B cell (primary cell): Measurements from ENCODE around the gene NOS1AP. TPM values are rescaled to one million over a fixed set of nuclear protein-coding genes. Genes with fewer than 3 reads are reported as not detected.

Experiments
- ATAC-seq: fragments of 200-7000 bp; cut with Tn5 transposase; one replicate; pipeline ENCODE4 v1.10.0; 2021; ENCODE audit warnings: low read depth, mild to moderate bottlenecking, moderate number of reproducible peaks, moderate library complexity
- CTCF ChIA-PET: fragments of 350-600 bp; sonication (Branson Sonifier 250); formaldehyde crosslinking; loops from one replicate; lab custom pipeline; 2021; ENCODE audit warnings: antibody characterized with exemption, inconsistent platforms; lab: Charles Lee
- POLR2A ChIA-PET: fragments of 350-600 bp; sonication (Branson Sonifier 250); formaldehyde crosslinking; loops from one replicate; lab custom pipeline; 2021; ENCODE audit warnings: antibody characterized with exemption; lab: Charles Lee
- DNase-seq: peaks from one replicate; pipeline ENCODE4 v3.0.0; 2013
- H2AFZ ChIP-seq: 2 replicates; pipeline ENCODE4 v1.6.1; 2012; ENCODE audit warnings: mild to moderate bottlenecking, low read depth, low read length; ENCODE audit not compliant: insufficient read depth, poor library complexity, severe bottlenecking
- H3K27ac ChIP-seq, 2 donors: 1 replicate in 1 of 2; 2 replicates in 1 of 2; pipeline ENCODE4 v1.5.1; 2012 to 2013; ENCODE audit warnings: low read length in 2 of 2, mild to moderate bottlenecking in 2 of 2, moderate library complexity in 1 of 2
- H3K27me3 ChIP-seq, 4 experiments: fragments of 200-600 bp in 1 of 4; sonication (generic) in 1 of 4; replicated peaks in 1 of 4; 1 replicate in 2 of 4; 2 replicates in 2 of 4; pipeline versions ENCODE4 v1.6.1 to v1.7.0; 2013 to 2016; ENCODE audit warnings: low read length in 3 of 4, mild to moderate bottlenecking in 2 of 4, mixed read lengths in 1 of 4, moderate library complexity in 1 of 4; ENCODE audit not compliant: insufficient read depth in 4 of 4, control insufficient read depth in 3 of 4; ENCODE audit errors: control extremely low read depth in 1 of 4
- H3K36me3 ChIP-seq, 2 experiments: replicated peaks in 1 of 2; 1 replicate in 1 of 2; 2 replicates in 1 of 2; pipeline versions ENCODE4 v1.6.1 to v1.7.1; 2013; ENCODE audit warnings: low read length in 1 of 2; ENCODE audit not compliant: insufficient read depth in 2 of 2, control insufficient read depth in 1 of 2; ENCODE audit errors: control extremely low read depth in 1 of 2, extremely low read depth in 1 of 2
- H3K4me1 ChIP-seq, 2 donors: fragments of 200-600 bp in 1 of 2; sonication (generic) in 1 of 2; 1 replicate in 1 of 2; 2 replicates in 1 of 2; pipeline versions ENCODE4 v1.5.1 to v1.6.1; 2013 to 2017; ENCODE audit warnings: low read length in 2 of 2; ENCODE audit not compliant: control insufficient read depth in 2 of 2, insufficient read depth in 2 of 2
- H3K4me2 ChIP-seq: replicated peaks from 2 replicates; pipeline ENCODE3; 2012; ENCODE audit warnings: mild to moderate bottlenecking, low read depth, low read length; ENCODE audit not compliant: poor library complexity, severe bottlenecking
- H3K4me3 ChIP-seq, 5 experiments: fragments of 200-600 bp in 1 of 5; sonication (generic) in 1 of 5; 1 replicate in 3 of 5; 2 replicates in 2 of 5; pipeline versions ENCODE4 v1.5.1 to v1.7.0; 2011 to 2016; ENCODE audit warnings: low read length in 4 of 5, mild to moderate bottlenecking in 4 of 5, low read depth in 2 of 5, control low read depth in 1 of 5, moderate library complexity in 1 of 5; ENCODE audit not compliant: insufficient read depth in 1 of 5; ENCODE audit errors: control extremely low read depth in 1 of 5, extremely low read depth in 1 of 5
- H3K79me2 ChIP-seq: fragments of 200-600 bp; sonication (generic); one replicate; pipeline ENCODE4 v1.6.0; 2016; ENCODE audit warnings: low read length; ENCODE audit not compliant: control insufficient read depth, insufficient read depth
- H3K9ac ChIP-seq: fragments of 200-600 bp; sonication (generic); 2 replicates; pipeline ENCODE4 v1.6.1; 2017; ENCODE audit warnings: mild to moderate bottlenecking, low read length, moderate library complexity
- H3K9me3 ChIP-seq, 3 donors: one replicate each; pipeline versions ENCODE4 v1.6.1 to v1.7.1; 2013; ENCODE audit warnings: low read length in 2 of 3; ENCODE audit not compliant: control insufficient read depth in 2 of 3, insufficient read depth in 1 of 3; ENCODE audit errors: control extremely low read depth in 1 of 3
- H4K20me1 ChIP-seq: 2 replicates; pipeline ENCODE4 v1.6.0; 2012; ENCODE audit warnings: mild to moderate bottlenecking, low read length; ENCODE audit not compliant: insufficient read depth, control insufficient read depth, poor library complexity, severe bottlenecking
- H3K27ac Mint-ChIP-seq: one replicate; pipeline ENCODE4 v1.8.0; 2021; ENCODE audit warnings: mixed read lengths
- H3K27me3 Mint-ChIP-seq: one replicate; pipeline ENCODE4 v1.8.0; 2021; ENCODE audit warnings: mixed read lengths
- H3K4me1 Mint-ChIP-seq: one replicate; pipeline ENCODE4 v1.8.0; 2021; ENCODE audit warnings: mixed read lengths
- H3K4me3 Mint-ChIP-seq: one replicate; pipeline ENCODE4 v1.8.0; 2021; ENCODE audit warnings: mixed read lengths
- H3K9me3 Mint-ChIP-seq: one replicate; pipeline ENCODE4 v1.8.0; 2022; ENCODE audit warnings: mixed read lengths; ENCODE audit not compliant: insufficient read depth
- CTCF ChIP-seq: fragments of 200-600 bp; IDR thresholded peaks from one replicate; pipeline ENCODE4 v1.8.0; 2022; ENCODE audit warnings: antibody characterized with exemption, mild to moderate bottlenecking
- EZH2 ChIP-seq: IDR thresholded peaks from 2 replicates; pipeline ENCODE4 v1.6.1; 2012; ENCODE audit warnings: borderline replicate concordance, low read depth, mild to moderate bottlenecking, moderate library complexity, low read length; ENCODE audit not compliant: insufficient read depth, poor library complexity, severe bottlenecking
- WGBS: methylation state at CpG from one replicate; pipeline ENCODE4 v1.1.5; 2013; ENCODE audit warnings: missing lambda C conversion rate; ENCODE audit not compliant: insufficient coverage; 5-methylcytosine and 5-hydroxymethylcytosine counted together
- intact Hi-C: fragments of 100-400 bp; cut with micrococcal nuclease; formaldehyde crosslinking; loops from one replicate; pipeline ENCODE4 v1.10.0; 2022
- polyA plus RNA-seq: library from polyadenylated mRNA; depleted of rRNA; stranded (reverse); fragments of >200 nt; gene quantifications from 2 replicates; pipeline ENCODE4 v1.2.3, GENCODE V29; 2012
- total RNA-seq, 2 donors: library from RNA; stranded (reverse); fragments of 120-200 nt in 1 of 2; gene quantifications; 1 replicate in 1 of 2; 2 replicates in 1 of 2; pipeline versions ENCODE4 v1.2.3 to v1.2.4, GENCODE V29; 2013 to 2022

NOS1AP gene
- total and polyA plus RNA-seq, 2 donors (not counting 1 experiment from before 2014, with no cell fraction given), result 0.32 TPM; not detected in 1

GRCh38 chr1:162035241-162035640 lies 34.2 kb upstream of the NOS1AP start:
- ATAC-seq, result no peak
- H3K79me2 ChIP-seq, result no peaks in the 10 kb centered on the region
- H3K4me1 ChIP-seq, result no peaks in the 10 kb centered on the region
- Mint-ChIP-seq H3K9me3 (no peaks in the 10 kb centered on the region), H3K4me1 (no peaks in the 10 kb centered on the region), H3K4me3 (no peak overlapping the region), H3K27ac (no peak overlapping the region), H3K27me3 (peaks cover 71% of the 10 kb centered on the region)
- H4K20me1 ChIP-seq, result no peaks in the 10 kb centered on the region
- no peak for DNase-seq
- H3K4me2 ChIP-seq, result no peak overlapping the region
- H3K9ac ChIP-seq, result no peak overlapping the region
- H2AFZ ChIP-seq, result no peak overlapping the region
- peaks cover 0 to 13% (median 7%) of the 10 kb centered on the region in 4 experiments for H3K27me3 ChIP-seq
- H3K27ac ChIP-seq, result no peak overlapping the region
- POLR2A ChIA-PET, result no interaction called here
- WGBS, result 0% methylated on average over 2 of the region's 2 CpGs
- no peak overlapping the region for H3K4me3 ChIP-seq
- TF ChIP-seq CTCF (no peak), EZH2 (no peak)
- H3K9me3 ChIP-seq, result peaks cover 0 to 3% (median 0%) of the 10 kb centered on the region in 3 donors
- intact Hi-C loops, result no loop called here
- CTCF ChIA-PET, result interaction anchor here (1.2 kb wide), 1 partner anchor 11 kb away, joined by 3 read pairs; no protein-coding TSS in a partner anchor
- H3K36me3 ChIP-seq, result no peaks in the 10 kb centered on the region

GRCh38 chr1:162036163-162036562 lies 33.3 kb upstream of the NOS1AP start:
- Histone ChIP-seq H3K79me2 (no peaks in the 10 kb centered on the region), H3K4me2 (no peak overlapping the region), H3K9ac (no peak overlapping the region), H3K27me3 (peaks cover 0 to 12% (median 8%) of the 10 kb centered on the region in 4 experiments), H4K20me1 (no peaks in the 10 kb centered on the region), H2AFZ (no peak overlapping the region), H3K4me1 (no peaks in the 10 kb centered on the region), H3K27ac (no peak overlapping the region), H3K36me3 (no peaks in the 10 kb centered on the region), H3K4me3 (no peak overlapping the region), H3K9me3 (peaks cover 0 to 3% (median 0%) of the 10 kb centered on the region in 3 donors)
- H3K4me3 Mint-ChIP-seq, result no peak overlapping the region
- POLR2A ChIA-PET, result no interaction called here
- WGBS, result no CpG with 5 or more reads among the region's 1 CpG
- H3K27ac Mint-ChIP-seq, result no peak overlapping the region
- H3K9me3 Mint-ChIP-seq, result no peaks in the 10 kb centered on the region
- H3K27me3 Mint-ChIP-seq, result peaks cover 70% of the 10 kb centered on the region
- TF ChIP-seq CTCF (no peak), EZH2 (no peak)
- CTCF ChIA-PET, result interaction anchor here (0.5 to 1.3 kb wide), 2 partner anchors 10 to 437 kb away, joined by 3 to 4 read pairs; no protein-coding TSS in a partner anchor
- intact Hi-C loops, result no loop called here
- ATAC-seq (no peak), DNase-seq (no peak)
- no peaks in the 10 kb centered on the region for H3K4me1 Mint-ChIP-seq
